Measurements from ENCODE around the gene ZNF44. TPM values are rescaled to one million over a fixed set of nuclear protein-coding genes. Genes with fewer than 3 reads are reported as not detected.

ZNF44 gene
- total RNA-seq, 1 experiment from 2014 or later = 8.2 TPM

DNA sequence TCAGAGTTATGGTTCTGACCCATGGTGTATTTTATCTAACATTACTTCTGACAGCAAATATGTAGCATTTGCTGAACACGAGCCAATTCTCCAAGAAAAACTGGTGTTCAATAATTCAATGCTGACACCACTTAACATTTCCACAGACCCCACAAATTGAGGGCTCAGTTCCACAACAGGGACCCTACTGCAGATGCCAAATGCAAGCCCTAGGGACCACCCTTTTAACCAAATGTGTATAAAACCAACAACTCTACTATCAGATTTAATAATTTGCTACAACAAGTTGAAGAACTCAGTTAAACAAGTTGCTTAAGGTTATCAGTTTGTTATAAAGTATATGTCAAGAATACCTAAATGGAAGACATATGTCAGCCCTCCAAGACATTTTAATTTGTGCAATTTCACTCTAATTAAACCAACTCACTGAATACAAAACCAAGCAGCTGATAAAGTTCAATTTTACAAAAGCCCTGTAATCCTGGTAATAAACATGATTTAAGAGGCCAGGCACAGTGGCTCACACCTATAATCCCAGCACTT lies 6.7 kb downstream of the ZNF44 start:
- Histone ChIP-seq H3K79me2 (ENCODE audit: low read length) (peaks cover 59% of the 10 kb centered on the region), H3K27ac (ENCODE audit: low read length) (no peak overlapping the region), H3K4me1 (ENCODE audit: insufficient read depth, low read length) (peaks cover 13% of the 10 kb centered on the region), H3K4me3 (ENCODE audit: low read length) (no peak overlapping the region), H3K9me2 (replicated peaks; ENCODE audit: low read length) (no peaks in the 10 kb centered on the region), H2AFZ (ENCODE audit: low read length) (no peak overlapping the region), H3K9ac (ENCODE audit: low read length) (no peak overlapping the region), H4K20me1 (ENCODE audit: low read length) (no peaks in the 10 kb centered on the region), H3K36me3 (ENCODE audit: low read depth, low read length) (peaks cover 60% of the 10 kb centered on the region), H3K9me3 (ENCODE audit: low read length) (peaks cover 9% of the 10 kb centered on the region; the same call in 1 of the 2 replicates), H3K27me3 (ENCODE audit: low read length) (no peaks in the 10 kb centered on the region), H3F3A (ENCODE audit: low read length, unreplicated experiment) (peaks cover 4% of the 10 kb centered on the region), H3K4me2 (ENCODE audit: low read length) (no peak overlapping the region)
- intact Hi-C loops (cut with micrococcal nuclease) = no loop called here
- POLR2A ChIA-PET (ENCODE audit: unreplicated experiment) = no interaction called here
- CTCF ChIA-PET = no interaction called here
- BruUV-seq (replicated peaks) = no TSS peak
- no peak for ATAC-seq
- no peak for DNase-seq
- TF ChIP-seq EZH2 (IDR thresholded peaks at IDR 0.05; ENCODE audit: low read length, unreplicated experiment) (no peak), EZH2phosphoT487 (IDR thresholded peaks at IDR 0.05; ENCODE audit: borderline replicate concordance, low read length) (no peak)
- TF ChIP-seq, protein P1, sequence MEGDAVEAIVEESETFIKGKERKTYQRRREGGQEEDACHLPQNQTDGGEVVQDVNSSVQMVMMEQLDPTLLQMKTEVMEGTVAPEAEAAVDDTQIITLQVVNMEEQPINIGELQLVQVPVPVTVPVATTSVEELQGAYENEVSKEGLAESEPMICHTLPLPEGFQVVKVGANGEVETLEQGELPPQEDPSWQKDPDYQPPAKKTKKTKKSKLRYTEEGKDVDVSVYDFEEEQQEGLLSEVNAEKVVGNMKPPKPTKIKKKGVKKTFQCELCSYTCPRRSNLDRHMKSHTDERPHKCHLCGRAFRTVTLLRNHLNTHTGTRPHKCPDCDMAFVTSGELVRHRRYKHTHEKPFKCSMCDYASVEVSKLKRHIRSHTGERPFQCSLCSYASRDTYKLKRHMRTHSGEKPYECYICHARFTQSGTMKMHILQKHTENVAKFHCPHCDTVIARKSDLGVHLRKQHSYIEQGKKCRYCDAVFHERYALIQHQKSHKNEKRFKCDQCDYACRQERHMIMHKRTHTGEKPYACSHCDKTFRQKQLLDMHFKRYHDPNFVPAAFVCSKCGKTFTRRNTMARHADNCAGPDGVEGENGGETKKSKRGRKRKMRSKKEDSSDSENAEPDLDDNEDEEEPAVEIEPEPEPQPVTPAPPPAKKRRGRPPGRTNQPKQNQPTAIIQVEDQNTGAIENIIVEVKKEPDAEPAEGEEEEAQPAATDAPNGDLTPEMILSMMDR (conservative IDR thresholded peaks at IDR 0.05; ENCODE audit: low read depth, low read length) = no peak

DNA sequence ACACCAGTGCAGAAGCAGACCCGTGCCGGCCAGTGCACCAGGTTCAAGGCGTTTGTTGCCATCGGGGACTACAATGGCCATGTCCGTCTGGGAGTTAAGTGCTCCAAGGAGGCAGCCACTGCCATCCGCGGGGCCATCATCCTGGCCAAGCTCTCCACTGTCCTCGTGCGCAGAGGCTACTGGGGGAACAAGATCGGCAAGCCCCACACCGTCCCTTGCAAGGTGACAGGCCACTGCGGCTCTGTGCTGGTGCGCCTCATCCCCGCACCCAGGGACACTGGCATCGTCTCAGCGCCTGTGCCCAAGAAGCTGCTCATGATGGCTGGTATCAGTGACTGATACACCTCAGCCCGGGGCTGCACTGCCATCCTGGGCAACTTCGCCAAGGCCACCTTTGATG lies 10.1 kb downstream of the ZNF44 start:
- no peak overlapping the region for H3K9ac ChIP-seq (ENCODE audit: low read length)
- no TSS peak for BruUV-seq (replicated peaks)
- POLR2A ChIA-PET (ENCODE audit: unreplicated experiment) = no interaction called here
- intact Hi-C loops (cut with micrococcal nuclease) = no loop called here
- no peaks in the 10 kb centered on the region for H3K27me3 ChIP-seq (ENCODE audit: low read length)
- H3K27ac ChIP-seq (ENCODE audit: low read length) = no peak overlapping the region
- no peak for DNase-seq
- no peak overlapping the region for H2AFZ ChIP-seq (ENCODE audit: low read length)
- H4K20me1 ChIP-seq (ENCODE audit: low read length) = no peaks in the 10 kb centered on the region
- H3K9me3 ChIP-seq (ENCODE audit: low read length) = peaks cover 28% of the 10 kb centered on the region
- no peak overlapping the region for H3K4me3 ChIP-seq (ENCODE audit: low read length)
- no peak for ATAC-seq
- H3F3A ChIP-seq (ENCODE audit: low read length, unreplicated experiment) = peaks cover 4% of the 10 kb centered on the region
- peaks cover 10% of the 10 kb centered on the region for H3K4me1 ChIP-seq (ENCODE audit: insufficient read depth, low read length)
- CTCF ChIA-PET = no interaction called here
- no peaks in the 10 kb centered on the region for H3K9me2 ChIP-seq (replicated peaks; ENCODE audit: low read length)
- peaks cover 71% of the 10 kb centered on the region for H3K36me3 ChIP-seq (ENCODE audit: low read depth, low read length)
- peaks cover 51% of the 10 kb centered on the region for H3K79me2 ChIP-seq (ENCODE audit: low read length)
- no peak overlapping the region for H3K4me2 ChIP-seq (ENCODE audit: low read length)
- TF ChIP-seq EZH2 (IDR thresholded peaks at IDR 0.05; ENCODE audit: low read length, unreplicated experiment) = no peak
- TF ChIP-seq, protein P1 (conservative IDR thresholded peaks at IDR 0.05; ENCODE audit: low read depth, low read length) = no peak
- TF ChIP-seq EZH2phosphoT487 (IDR thresholded peaks at IDR 0.05; ENCODE audit: borderline replicate concordance, low read length) = no peak

DNA sequence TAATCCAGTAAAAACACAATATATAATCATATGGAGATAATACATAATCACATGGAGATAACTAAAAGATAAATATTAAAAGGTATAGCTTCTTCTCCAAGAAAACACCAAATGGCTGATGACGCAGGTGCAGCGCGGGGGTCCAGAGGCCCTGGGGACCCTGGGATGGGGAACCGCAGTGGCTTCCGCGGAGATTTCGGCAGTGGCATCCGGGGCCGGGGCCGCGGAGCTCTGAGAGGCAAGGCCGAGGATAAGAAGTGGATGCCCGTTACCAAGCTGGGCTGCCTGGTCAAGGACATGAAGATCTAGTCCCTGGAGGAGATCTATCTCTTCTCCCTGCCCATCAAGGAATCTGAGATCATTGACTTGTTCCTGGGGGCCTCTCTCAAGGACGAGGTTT lies 10.5 kb downstream of the ZNF44 start:
- H3K9me2 ChIP-seq (replicated peaks; ENCODE audit: low read length) = no peaks in the 10 kb centered on the region
- intact Hi-C loops (cut with micrococcal nuclease) = no loop called here
- ChIA-PET CTCF (no interaction called here), POLR2A (ENCODE audit: unreplicated experiment) (interaction anchor here (0.7 kb wide), 1 partner anchor 382 kb away, joined by 4 read pairs; the partner anchor contains the start of gene MAN2B1)
- no peak overlapping the region for H3K4me3 ChIP-seq (ENCODE audit: low read length)
- DNase-seq = no peak
- peaks cover 6% of the 10 kb centered on the region for H3K4me1 ChIP-seq (ENCODE audit: insufficient read depth, low read length)
- H3K79me2 ChIP-seq (ENCODE audit: low read length) = peaks cover 55% of the 10 kb centered on the region
- TF ChIP-seq EZH2phosphoT487 (IDR thresholded peaks at IDR 0.05; ENCODE audit: borderline replicate concordance, low read length) (no peak), EZH2 (IDR thresholded peaks at IDR 0.05; ENCODE audit: low read length, unreplicated experiment) (no peak)
- TF ChIP-seq, protein P1 (conservative IDR thresholded peaks at IDR 0.05; ENCODE audit: low read depth, low read length) = no peak
- no peaks in the 10 kb centered on the region for H3K27me3 ChIP-seq (ENCODE audit: low read length)
- no peaks in the 10 kb centered on the region for H4K20me1 ChIP-seq (ENCODE audit: low read length)
- H3K9ac ChIP-seq (ENCODE audit: low read length) = no peak overlapping the region
- H3K36me3 ChIP-seq (ENCODE audit: low read depth, low read length) = peaks cover 75% of the 10 kb centered on the region
- BruUV-seq (replicated peaks) = no TSS peak
- no peak overlapping the region for H3K4me2 ChIP-seq (ENCODE audit: low read length)
- H2AFZ ChIP-seq (ENCODE audit: low read length) = no peak overlapping the region
- H3K27ac ChIP-seq (ENCODE audit: low read length) = no peak overlapping the region
- H3K9me3 ChIP-seq (ENCODE audit: low read length) = peaks cover 32% of the 10 kb centered on the region
- H3F3A ChIP-seq (ENCODE audit: low read length, unreplicated experiment) = peaks cover 4% of the 10 kb centered on the region
- no peak for ATAC-seq
